Activated CD8-positive, alpha-beta memory T cell treated with anti-CD3 and anti-CD28 coated beads for 4 hours (primary cell): ENCODE data around the gene EML1.

Experiments
- DNase-seq, 2 donors: peaks; one replicate each; pipeline ENCODE4 v3.0.0-alpha.2; 2020; ENCODE audit warnings: low read depth in 2 of 2

EML1 gene

DNA sequence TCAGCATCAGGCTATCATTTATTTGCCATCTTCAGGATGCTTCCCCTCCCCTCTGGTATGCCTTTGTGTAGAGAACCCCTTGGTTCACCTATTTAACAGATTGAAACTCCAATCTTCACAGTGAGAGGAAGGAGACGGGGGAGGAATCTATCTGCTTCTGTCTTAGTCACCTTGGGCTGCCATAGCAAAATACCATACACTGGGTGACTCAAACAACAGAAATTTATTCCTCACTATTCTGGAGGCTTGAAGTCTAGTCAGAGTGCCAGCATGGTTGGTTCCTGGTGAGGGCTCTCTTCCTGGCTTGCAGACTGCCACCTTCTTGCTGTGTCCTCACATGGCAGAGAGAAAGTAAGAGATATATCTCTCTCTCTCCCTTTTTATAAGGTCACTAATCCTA is 13.5 kb upstream of the EML1 start:
- DNase-seq: no peak

DNA sequence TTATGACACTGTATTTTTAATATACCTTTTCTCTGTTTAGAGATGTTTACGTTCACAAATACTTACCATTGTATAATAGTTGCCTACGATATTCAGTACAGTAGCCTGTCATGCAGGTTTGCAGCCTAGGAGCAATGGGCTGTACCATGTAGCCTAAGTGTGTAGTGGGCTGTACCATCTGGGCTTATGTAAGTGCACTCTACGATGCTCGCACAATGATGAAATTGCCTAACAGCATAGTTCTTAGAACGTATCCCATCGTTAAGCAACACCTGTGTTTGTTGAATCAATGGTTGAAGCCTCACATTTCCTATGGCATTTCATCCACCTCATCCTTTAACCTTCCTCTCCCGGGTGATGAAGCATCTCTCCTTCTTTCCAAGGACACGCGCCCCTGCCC is 12.5 kb upstream of the EML1 start:
- no peak for DNase-seq

DNA sequence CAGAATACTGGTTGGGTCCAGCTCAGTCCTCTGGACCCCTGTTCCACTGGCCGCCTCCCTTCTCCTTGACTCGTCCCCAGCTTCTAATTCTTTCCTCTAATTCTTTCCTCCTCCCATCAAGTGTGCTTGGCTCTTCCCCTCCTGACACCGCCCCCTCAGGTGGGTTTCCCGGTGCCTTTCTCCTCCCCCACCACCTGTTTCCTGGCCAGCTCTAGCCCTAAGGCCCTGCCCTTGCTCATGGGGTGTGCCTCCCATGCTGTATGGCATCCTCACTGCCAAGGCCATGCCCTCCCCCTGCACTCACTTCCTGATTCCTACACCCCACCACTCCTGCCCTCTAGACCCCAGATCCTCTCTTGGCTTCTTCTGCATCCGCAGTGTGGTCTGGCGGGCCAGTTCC is 12.1 kb upstream of the EML1 start:
- no peak for DNase-seq

DNA sequence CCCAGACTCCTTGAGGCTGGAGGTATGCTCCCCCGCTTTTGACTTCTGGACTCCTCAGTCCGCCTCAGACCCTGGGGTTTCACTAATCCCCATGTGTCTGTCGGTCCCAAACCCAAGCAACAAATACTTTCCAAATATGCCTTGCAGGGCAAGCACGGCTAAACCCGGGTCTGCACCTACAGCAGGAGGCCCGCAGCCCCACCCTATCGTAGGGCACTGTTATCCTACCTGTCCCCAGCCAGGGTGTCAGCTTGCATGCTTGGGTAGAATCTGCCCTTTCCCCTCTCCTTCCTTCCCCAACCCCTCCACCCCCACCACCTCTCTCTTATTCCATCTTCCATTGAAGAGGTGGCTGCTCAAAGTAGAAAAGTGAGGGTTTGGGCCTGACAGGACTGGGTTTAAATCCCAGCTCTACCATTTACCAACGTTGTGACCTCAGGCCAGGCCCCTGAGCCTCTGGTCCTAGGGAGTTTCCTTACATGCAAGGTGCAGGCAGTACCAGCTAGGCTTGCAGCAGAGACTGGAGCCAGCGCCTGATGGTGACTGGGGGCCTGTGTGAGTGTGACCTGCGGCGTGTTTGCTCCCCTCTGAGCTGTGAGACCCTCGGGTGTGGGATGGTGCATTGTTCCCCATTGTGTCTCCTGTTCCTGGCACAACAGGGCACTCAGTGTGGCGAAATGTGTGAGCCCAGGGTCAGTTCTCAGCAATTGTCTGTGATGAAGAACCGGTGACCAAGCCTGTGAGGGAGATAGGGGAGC is 11.2 kb upstream of the EML1 start:
- no peak for DNase-seq

DNA sequence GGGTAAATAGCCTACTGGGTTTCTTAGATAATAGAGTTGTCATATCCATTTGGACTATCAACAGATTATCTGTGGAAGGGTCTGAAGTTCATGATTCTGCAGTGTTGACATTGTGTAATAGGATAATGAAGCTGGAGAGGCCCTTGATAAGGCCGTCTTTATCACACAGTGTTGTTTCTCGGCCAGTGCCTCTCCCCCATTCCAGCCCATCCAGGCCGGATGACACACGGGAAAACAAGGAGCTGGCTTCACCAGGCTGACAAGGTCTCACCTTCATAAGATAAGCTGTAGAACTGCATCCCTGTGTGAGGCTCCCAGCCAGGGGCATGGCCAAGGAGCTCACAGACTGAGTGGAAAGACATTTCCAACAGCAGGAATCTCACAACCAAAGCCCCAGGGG is 8.7 kb upstream of the EML1 start:
- DNase-seq: no peak

DNA sequence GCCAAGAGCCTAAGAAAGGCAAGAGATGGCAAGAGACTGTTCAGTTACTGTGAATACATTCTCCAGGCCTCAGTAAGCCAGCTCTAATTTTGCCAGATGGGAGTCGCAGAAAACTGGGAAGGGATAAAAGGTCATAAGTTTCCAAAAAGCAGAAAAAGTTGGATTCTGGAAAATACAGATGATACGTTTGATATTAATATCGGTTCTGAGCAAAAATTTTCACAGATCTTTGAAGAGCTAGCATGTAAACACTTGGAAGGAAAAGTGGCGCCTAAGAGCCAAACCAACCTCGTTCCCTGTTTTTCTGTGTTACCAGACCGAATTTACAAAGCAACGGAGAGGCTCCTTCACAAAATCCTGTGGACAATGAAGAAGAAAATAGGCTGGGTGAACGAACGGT is 7.8 kb upstream of the EML1 start:
- no peak for DNase-seq

DNA sequence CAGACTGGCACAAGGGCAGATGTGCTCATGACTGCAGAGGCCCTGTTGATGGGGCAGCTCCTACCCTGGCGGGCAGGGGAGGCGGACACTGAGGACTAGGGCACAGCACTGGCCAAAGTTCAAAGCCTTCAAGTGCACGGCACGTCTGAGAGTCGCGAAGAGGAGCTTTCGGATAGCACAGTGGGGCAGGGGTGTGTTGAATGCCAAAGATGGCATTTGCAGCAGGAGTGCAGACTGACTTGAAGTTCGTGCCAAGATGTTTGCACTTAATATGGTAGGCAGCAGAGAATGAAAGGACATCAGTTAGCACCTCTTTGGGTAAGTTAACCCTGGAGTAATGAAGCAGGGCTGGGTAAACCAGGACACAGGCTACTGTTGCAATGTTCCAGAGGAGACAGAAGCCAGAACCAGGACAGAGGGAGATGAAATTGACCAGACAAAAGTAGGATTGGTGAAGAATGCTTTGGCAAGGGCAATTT is 6.7 kb upstream of the EML1 start:
- DNase-seq: no peak

DNA sequence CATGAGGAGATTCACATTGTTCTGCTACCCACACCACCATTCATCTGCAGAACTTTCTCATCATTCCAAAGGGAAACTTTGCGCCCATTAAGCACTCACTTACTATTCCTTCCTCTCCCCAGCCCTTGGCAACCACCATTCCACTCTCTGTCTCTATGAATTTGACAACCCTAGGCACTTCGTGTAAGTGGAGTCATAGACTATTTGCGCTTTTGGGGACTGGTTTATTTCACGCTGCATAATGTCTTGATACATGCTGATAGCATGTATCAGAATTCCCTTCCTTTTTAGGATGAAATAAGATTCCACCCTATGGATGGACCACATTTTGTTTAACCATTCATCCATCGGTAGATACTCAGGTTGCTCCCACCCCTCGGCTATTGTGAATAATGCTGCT is 4.5 kb upstream of the EML1 start:
- DNase-seq: no peak

DNA sequence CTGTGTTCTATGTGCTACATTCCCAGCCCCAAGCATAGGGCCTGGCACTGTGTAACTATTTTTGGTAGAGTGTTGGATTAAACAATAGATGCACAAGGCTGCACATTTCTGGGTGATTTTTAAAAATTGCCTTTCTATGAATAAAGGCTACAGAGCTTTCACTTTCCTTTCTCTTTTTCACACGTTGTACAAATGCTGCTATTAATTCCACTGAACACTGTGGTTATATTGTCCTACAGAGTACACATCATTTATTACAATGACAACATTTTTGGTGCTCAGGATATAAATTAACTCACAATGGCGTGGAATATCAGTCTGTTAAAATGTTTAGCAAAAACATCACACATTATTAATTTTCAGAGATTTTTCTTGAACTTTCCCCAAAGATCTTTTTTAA is 3.6 kb upstream of the EML1 start:
- no peak for DNase-seq

DNA sequence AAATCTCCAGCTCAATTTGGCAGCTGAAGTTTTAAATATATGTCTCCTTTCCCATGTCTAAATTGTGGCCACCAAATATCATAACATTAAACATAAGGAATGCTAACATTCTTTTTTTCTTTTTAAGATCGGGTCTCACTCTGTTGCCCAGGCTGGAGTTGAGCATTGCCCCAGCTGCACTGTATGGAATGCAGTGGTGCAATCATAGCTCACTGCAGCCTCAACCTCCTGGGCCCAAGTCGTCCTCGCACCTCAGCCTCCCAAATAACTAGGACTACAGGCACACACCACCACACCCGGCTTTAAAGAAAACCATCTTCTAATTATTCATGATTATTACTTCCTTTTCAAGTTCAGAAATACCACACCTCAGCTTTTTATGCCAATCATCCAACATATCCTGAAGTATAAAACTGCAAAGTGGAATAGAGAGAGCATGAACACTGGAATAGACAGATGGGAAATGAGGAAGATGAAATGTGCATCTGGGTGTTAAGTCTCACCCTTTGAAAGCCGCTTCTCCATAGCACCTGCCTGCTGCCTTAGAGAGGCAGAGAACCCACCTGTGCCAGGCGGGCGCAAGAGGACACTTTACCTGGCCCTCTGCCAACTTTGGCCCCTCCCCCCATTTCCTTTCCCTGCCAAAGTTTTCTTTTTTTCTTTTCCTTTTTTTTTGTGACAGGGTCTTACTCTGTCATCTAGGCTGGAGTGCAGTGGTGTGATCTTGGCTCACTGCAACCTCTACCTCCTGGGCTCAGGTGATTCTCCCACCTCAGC is 2.8 kb upstream of the EML1 start:
- DNase-seq: no peak

DNA sequence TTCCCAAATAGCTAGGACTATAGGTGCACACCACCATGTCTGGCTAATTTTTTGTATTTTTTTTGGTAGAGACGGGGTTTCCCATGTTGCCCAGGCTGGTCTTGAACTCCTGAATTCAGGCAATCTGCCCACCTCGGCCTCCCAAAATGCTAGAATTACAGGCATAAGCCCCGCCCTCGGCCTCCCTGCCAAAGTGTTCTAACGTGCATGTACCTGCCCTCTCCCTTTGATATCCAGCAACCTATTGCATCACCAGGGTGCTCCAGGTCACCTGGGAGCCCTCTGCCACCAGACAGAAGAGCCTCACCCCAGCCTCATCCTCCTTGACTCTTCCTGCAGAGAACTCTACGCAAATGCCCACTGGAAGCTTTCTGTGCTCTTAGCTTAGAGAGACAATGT is 2.2 kb upstream of the EML1 start:
- DNase-seq: no peak

DNA sequence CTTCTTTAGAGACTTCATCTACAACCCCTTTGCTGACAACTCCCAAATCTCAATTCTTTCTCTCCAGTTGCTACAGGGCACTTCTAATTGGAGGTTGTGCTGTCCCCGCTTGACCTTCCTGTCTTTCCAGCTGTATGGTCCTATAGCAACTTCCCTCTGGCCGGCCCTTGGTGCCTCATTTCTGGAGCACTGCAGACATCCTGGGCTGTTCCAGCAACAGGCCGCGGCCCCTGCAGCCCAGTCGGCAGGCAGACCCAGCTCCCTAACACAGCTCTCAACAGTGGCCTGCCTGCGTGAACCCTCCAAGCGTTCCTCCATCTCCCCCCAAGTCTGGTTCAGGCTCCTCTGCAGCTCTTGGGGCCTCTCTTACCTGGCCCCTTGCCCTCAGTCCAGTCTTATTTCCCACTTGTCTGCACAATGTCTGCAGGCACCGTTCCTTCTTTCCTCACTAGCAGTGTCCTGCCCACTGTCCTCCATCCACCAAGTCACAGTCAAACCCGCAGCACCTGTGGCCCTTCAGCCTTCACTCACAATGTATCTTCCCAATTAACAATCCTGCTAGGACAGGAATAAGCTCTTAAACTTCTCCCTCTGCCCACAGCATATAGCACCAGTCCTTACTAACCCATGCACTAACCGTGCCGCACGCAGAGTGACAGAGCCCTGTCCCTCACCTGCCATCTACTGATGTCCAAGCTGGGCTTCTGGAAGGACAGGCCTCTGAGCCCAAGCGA is 1.6 kb upstream of the EML1 start:
- no peak for DNase-seq

DNA sequence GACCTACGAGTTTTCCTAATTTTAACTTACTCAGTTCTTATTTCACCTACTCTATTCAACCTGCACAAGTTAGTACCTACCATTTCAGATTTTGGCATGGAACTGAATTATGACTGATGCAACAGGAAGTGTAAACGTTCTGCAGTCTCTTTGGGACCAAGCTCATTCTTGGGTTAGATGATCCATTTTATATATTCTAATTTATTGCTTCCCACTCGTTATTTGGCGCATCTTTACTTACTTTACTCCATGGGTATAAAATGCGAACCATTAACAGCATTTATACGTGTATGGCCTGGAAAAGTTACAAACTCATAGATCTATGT is 1.0 kb upstream of the EML1 start:
- no peak for DNase-seq

DNA sequence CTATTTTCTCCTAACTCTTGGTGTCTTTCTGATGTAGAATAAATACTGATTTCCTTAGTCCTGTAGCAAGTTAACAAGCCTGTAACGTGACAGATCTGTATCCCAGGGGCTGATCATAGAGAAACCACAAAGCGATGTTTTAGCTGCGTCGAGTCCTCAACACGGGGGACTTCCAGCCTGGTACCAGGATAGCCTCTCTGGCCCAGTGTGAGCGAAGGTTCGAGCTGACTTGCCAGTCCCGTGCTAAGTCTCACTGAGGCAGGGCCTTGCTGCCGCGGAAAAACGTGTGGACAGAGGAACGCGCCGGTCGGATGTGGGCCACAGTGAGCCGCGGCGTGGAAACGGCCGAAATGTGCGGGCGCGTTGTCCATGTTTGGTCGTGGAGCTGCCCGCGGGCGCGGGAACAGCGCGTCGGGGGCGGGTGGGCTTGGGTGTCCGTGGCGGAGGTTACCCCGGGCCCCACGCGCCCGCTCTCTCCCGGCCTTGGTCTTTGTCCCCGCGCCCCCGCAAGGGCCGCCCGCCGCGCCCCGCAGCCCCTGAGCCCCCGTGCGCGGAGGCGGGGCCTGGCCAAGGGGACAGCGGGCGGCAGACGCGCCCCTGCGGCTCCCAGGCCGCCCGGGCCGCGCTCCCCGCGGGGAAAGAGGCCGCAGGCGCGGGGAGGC is 531 bp upstream of the EML1 start:
- no peak for DNase-seq

DNA sequence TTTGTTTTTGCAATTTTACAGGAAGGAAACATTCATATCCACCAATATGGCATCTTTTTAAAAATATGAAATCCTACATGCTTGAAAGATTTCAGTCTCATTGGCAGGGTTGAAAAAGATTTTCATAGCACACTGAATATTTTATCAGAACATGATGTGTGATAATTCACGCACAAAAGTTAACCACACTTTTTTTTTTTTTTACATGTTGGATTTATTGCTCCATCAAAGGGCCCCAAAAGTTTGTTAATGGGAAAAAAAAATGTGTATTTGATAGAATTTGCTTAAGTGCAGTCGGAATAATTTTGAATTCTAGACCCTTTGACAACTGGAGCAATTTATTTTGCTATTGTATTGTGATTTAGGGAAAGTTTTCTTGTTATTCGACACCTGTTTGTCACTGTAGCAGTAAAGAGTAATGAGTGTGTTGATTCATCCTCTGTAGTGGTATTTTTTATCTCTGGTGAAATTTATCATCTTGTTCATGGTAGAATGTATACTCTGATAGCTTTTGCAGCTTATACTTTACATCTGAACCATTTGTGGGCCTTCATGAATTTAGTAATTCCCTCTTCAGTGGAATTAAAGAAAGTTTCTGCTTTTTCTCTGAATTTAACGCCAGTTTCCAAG is 1.1 kb downstream of the EML1 start:
- no peak for DNase-seq

DNA sequence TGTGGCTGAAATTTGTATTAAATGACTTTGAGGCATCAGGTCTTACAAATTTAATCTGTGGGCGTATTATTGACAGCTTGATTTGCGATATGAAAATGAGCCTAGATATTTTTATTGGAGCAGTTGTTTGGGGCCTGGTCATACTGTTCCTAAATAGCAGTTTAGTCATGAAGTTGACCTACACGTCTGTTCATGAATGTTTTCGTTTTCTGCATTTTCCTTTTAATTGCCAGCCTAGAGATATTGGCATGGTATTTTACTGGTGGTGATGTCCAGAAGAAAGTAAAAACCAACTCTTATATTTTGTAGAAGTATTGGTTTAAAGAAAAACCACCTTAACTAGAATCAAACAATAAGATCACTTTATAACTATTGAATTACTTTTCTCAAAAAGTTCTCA is 1.8 kb downstream of the EML1 start:
- no peak for DNase-seq

DNA sequence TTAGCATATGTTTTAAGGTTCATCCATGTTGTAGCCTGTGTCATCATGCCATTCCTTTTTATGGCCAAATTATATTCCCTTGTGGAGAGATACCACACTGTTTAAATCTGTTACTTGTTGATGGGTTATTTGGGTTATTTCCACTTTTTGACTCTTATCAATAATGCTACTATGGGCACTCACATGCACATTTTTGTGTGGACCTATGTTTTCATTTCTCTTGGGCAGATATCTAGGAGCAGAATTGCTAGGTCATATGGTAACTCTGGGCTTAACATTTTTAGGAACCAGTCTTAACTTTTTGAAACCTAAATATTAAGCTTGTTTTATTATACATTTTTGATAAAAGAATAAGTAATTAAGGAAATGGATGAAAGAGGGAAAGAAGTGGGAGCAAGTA is 4.0 kb downstream of the EML1 start:
- DNase-seq: no peak

DNA sequence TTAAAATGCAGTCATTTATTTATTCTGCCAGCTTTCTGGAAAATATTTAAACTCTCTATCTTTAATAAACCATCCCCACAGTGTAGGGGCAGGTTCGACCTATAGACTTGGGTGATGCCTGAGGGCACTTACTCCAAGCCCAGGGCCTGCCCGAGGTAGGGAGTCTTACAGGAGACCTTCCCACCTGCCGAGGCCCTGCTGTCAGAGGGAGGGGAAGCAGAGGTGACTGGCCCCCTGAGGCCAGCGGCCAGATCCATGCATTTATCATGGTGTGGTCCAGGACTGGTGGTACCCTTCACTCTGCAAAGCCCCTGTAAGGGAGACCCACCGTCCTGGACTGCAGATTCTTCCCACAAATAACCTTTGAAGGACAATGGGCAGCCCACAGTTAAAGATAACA is 7.6 kb downstream of the EML1 start:
- no peak for DNase-seq

DNA sequence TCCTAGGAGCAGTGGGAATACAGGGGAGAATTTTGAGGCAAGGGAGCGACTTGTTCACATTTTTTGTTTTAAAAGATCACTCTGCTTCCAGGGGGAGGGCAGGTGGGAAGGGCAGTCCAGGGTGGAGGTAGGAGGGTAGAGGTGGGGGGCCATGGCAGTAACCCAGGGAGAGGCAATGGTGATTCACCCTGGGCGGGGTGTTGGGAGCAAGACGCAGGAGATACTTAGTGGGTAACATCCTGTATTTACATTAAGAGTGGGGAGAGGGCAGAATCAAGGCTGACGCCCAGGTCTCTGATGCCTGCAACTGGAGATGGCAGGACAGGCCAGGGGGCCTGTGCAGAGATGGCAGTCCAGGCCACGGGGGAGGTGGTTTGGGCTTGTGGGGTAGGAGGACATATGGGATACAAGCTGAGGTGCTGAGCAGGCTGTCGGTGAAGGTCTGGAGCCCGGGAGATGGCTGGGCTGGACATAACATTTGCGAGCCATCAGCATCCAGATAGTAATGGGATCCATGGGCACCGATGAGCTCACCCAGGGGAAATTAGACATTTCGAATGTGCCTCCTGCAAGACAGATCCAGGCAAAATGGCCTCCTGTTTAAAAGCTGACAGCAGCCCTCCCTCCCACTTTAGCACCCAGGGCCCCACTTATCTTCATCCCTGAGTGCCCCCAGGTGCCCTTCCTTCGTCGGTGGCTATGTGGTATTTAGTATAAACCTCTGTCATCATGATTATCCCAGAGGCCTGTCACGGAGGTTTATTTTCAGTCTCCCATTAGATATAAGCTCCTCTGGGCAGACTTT is 9.3 kb downstream of the EML1 start:
- no peak for DNase-seq

DNA sequence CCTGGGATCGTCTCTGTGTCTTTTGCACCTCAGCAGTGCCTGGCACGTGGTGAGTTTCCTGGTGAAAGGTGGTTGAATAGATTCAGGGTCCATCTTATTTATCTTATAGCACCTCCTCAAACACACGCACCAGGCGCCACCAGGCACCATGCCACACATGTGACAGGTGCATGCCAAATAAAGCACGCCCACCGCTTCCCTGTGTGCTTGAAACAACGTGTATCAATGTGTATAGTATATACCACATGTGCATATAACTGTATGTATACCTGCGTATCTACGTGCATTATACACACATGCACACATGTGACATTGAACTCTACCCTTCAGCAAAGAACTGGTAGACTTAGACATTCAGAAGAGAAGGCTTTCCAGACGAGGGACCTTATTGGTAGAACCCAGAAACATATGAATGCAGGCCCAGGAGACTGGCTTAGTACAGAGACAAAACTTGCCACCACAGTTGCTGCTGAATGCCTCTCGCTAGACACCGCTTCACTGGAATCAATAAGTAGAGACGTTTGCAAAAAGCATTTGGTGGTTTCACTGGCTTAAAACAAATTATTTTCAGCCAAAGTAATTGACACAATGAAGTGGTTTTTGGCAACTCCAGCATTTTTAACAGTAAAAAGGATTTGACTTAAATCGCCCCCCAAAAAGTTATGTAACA is 10.0 kb downstream of the EML1 start:
- no peak for DNase-seq

DNA sequence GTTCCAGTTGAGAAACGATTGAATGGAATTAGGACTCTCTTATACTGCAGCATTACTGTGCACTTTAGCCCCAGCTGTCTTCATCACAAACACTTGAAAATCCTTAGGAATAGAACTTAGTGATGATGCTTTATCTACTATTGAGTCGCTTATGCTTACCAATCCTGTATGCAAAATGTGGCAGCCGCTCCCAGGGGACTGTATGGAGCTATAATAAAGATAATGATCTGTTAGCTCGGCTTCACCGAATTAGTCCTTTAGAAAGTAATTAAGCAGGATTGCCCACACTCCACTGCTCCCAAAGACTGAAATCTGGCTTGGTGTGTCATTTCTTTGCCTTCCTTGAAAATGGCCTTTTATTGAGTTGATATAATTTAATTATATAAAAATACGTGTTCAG is 10.6 kb downstream of the EML1 start:
- DNase-seq: no peak
